HEK293 (cell line): Measurements from ENCODE around the gene LRRC51.

Experiments
- KLF17 ChIP-seq: fragments of 450-650 bp; formaldehyde crosslinking; IDR thresholded peaks from 2 replicates; pipeline ENCODE4 v1.5.1; 2016; ENCODE audit warnings: missing biosample characterization, missing genetic modification characterization
- PATZ1 ChIP-seq: fragments of 450-650 bp; formaldehyde crosslinking; IDR thresholded peaks from 2 replicates; pipeline ENCODE4 v1.5.1; 2016; ENCODE audit warnings: missing biosample characterization, missing genetic modification characterization
- PBX3 ChIP-seq: sonication (generic); formaldehyde crosslinking; IDR thresholded peaks from 2 replicates; pipeline ENCODE4 v1.8.1; 2022; ENCODE audit warnings: mild to moderate bottlenecking, moderate library complexity, missing genetic modification reagents
- PRDM6 ChIP-seq: fragments of 450-650 bp; formaldehyde crosslinking; IDR thresholded peaks from 2 replicates; pipeline ENCODE4 v1.5.1; 2017; ENCODE audit warnings: missing biosample characterization, missing genetic modification characterization
- SALL2 ChIP-seq: fragments of 450-650 bp; formaldehyde crosslinking; IDR thresholded peaks from 2 replicates; pipeline ENCODE4 v1.5.0; 2017; ENCODE audit warnings: missing biosample characterization, mild to moderate bottlenecking, missing genetic modification characterization, borderline replicate concordance
- SCRT1 ChIP-seq: fragments of 450-650 bp; formaldehyde crosslinking; IDR thresholded peaks from 2 replicates; pipeline ENCODE4 v1.5.1; 2016; ENCODE audit warnings: missing biosample characterization, missing genetic modification characterization, borderline replicate concordance
- SP7 ChIP-seq: fragments of 450-650 bp; formaldehyde crosslinking; IDR thresholded peaks from 2 replicates; pipeline ENCODE4 v1.5.1; 2016; ENCODE audit warnings: missing biosample characterization, missing genetic modification characterization
- ZBTB26 ChIP-seq: fragments of 450-650 bp; formaldehyde crosslinking; optimal IDR thresholded peaks from 2 replicates; pipeline ENCODE3; 2016; ENCODE audit warnings: missing biosample characterization, mild to moderate bottlenecking, missing genetic modification characterization
- ZFHX2 ChIP-seq: fragments of 450-650 bp; formaldehyde crosslinking; conservative IDR thresholded peaks from 2 replicates; pipeline ENCODE4 v1.5.1; 2016; ENCODE audit warnings: missing biosample characterization, missing genetic modification characterization
- ZFP69B ChIP-seq: fragments of 450-650 bp; formaldehyde crosslinking; IDR thresholded peaks from 2 replicates; pipeline ENCODE4 v1.5.1; 2016; ENCODE audit warnings: missing biosample characterization, missing genetic modification characterization
- ZIC2 ChIP-seq: fragments of 450-650 bp; formaldehyde crosslinking; IDR thresholded peaks from 2 replicates; pipeline ENCODE4 v1.5.1; 2016; ENCODE audit warnings: missing biosample characterization, missing genetic modification characterization
- ZNF169 ChIP-seq: fragments of 450-650 bp; formaldehyde crosslinking; IDR thresholded peaks from 2 replicates; pipeline ENCODE4 v1.5.1; 2016; ENCODE audit warnings: missing biosample characterization, missing genetic modification characterization
- ZNF214 ChIP-seq: fragments of 450-650 bp; formaldehyde crosslinking; IDR thresholded peaks from 2 replicates; pipeline ENCODE4 v1.5.1; 2017; ENCODE audit warnings: missing biosample characterization, mild to moderate bottlenecking, missing genetic modification characterization, borderline replicate concordance
- ZNF324 ChIP-seq: fragments of 450-650 bp; formaldehyde crosslinking; IDR thresholded peaks from 2 replicates; pipeline ENCODE4 v1.5.1; 2016; ENCODE audit warnings: missing biosample characterization, missing genetic modification characterization
- ZNF341 ChIP-seq: fragments of 450-650 bp; formaldehyde crosslinking; IDR thresholded peaks from 2 replicates; pipeline ENCODE4; 2016; ENCODE audit warnings: low read depth, missing biosample characterization, missing genetic modification characterization
- ZNF391 ChIP-seq: fragments of 450-650 bp; formaldehyde crosslinking; IDR thresholded peaks from 2 replicates; pipeline ENCODE4 v1.5.1; 2016; ENCODE audit warnings: low read depth, missing biosample characterization, missing genetic modification characterization, borderline replicate concordance
- ZNF501 ChIP-seq: fragments of 450-650 bp; formaldehyde crosslinking; IDR thresholded peaks from 2 replicates; pipeline ENCODE4 v1.5.1; 2016; ENCODE audit warnings: missing biosample characterization, missing genetic modification characterization
- ZNF560 ChIP-seq: fragments of 450-650 bp; formaldehyde crosslinking; IDR thresholded peaks from 2 replicates; pipeline ENCODE4 v1.5.1; 2017; ENCODE audit warnings: missing biosample characterization, missing genetic modification characterization, borderline replicate concordance
- ZNF623 ChIP-seq: fragments of 450-650 bp; formaldehyde crosslinking; IDR thresholded peaks from 2 replicates; pipeline ENCODE4 v1.5.1; 2016; ENCODE audit warnings: missing biosample characterization, missing genetic modification characterization
- ZNF747 ChIP-seq: fragments of 450-650 bp; formaldehyde crosslinking; IDR thresholded peaks from 2 replicates; pipeline ENCODE4 v1.5.1; 2016; ENCODE audit warnings: missing biosample characterization, missing genetic modification characterization
- ZNF785 ChIP-seq: fragments of 450-650 bp; formaldehyde crosslinking; IDR thresholded peaks from 2 replicates; pipeline ENCODE4 v1.5.1; 2016; ENCODE audit warnings: missing biosample characterization, missing genetic modification characterization
- ZNF837 ChIP-seq: fragments of 450-650 bp; formaldehyde crosslinking; IDR thresholded peaks from 2 replicates; pipeline ENCODE4 v1.5.1; 2016; ENCODE audit warnings: missing biosample characterization, missing genetic modification characterization
- ZSCAN18 ChIP-seq: fragments of 450-650 bp; formaldehyde crosslinking; IDR thresholded peaks from 2 replicates; pipeline ENCODE4 v1.5.1; 2016; ENCODE audit warnings: missing biosample characterization, missing genetic modification characterization
- ZSCAN4 ChIP-seq: fragments of 450-650 bp; formaldehyde crosslinking; IDR thresholded peaks from 2 replicates; pipeline ENCODE4 v1.5.1; 2017; ENCODE audit warnings: missing biosample characterization, missing genetic modification characterization
- ZSCAN5A ChIP-seq: fragments of 450-650 bp; formaldehyde crosslinking; IDR thresholded peaks from 2 replicates; pipeline ENCODE4 v1.5.1; 2016; ENCODE audit warnings: missing biosample characterization, missing genetic modification characterization

The LRRC51 gene

GRCh38 chr11:72040491-72041363 lies 39.9 kb upstream of the LRRC51 start (continued):
- TF ChIP-seq ZNF747 (tag by site-specific recombination) (no peak), ZSCAN4 (peak; percentile 92), ZFP69B (tag by site-specific recombination) (peak; percentile 96), ZNF623 (tag by site-specific recombination) (no peak), ZFHX2 (tag by site-specific recombination) (peak; percentile 80), PATZ1 (tag by site-specific recombination) (peak; percentile 90), SCRT1 (tag by site-specific recombination) (no peak), SALL2 (no peak), ZSCAN18 (no peak), ZNF501 (tag by site-specific recombination) (no peak), ZBTB26 (tag by site-specific recombination) (no peak), PBX3 (CRISPR knock-in tag) (no peak), ZNF560 (no peak), ZIC2 (tag by site-specific recombination) (peak; percentile 81), ZNF837 (tag by site-specific recombination) (no peak), ZNF341 (tag by site-specific recombination) (no peak), KLF17 (tag by site-specific recombination) (peak; percentile 32; the same call in 1 of the 2 replicates), ZSCAN5A (tag by site-specific recombination) (no peak), ZNF391 (tag by site-specific recombination) (no peak), SP7 (tag by site-specific recombination) (no peak), PRDM6 (0 out of 2 replicates have a peak, but pooled peaks have one; percentile 23), ZNF785 (no peak), ZNF169 (tag by site-specific recombination) (no peak), ZNF324 (tag by site-specific recombination) (no peak), ZNF214 (no peak)
